ENCODE measurements around the gene IL19. TPM values are rescaled to one million over a fixed set of nuclear protein-coding genes. Genes with fewer than 3 reads are reported as not detected.

IL19 gene
- total and polyA plus RNA-seq, 9 of the 15 experiments (the other 6 are each of a cell fraction or from before 2014, with no cell fraction given) = not detected

- no peak for TF ChIP-seq KAT8 (IDR thresholded peaks at IDR 0.05; ENCODE audit: low read depth)
- no peak for TF ChIP-seq BDP1 (IDR thresholded peaks at IDR 0.05; ENCODE audit: insufficient read depth, insufficient read length)
- TF ChIP-seq E2F1 (CRISPR knock-in tag; IDR thresholded peaks at IDR 0.05) = no peak
- no peak for TF ChIP-seq SRSF7 (optimal IDR thresholded peaks at IDR 0.05; ENCODE audit: low read depth, low read length)
- peak; percentile 73; the same call in 1 of the 2 replicates for TF ChIP-seq ERF (CRISPR knock-in tag; IDR thresholded peaks at IDR 0.05)
- TF ChIP-seq CXXC5 (CRISPR knock-in tag; IDR thresholded peaks at IDR 0.05) = peak; percentile 79
- TF ChIP-seq ZSCAN32 (CRISPR knock-in tag; IDR thresholded peaks at IDR 0.05) = no peak
- no peak for TF ChIP-seq SMAD2 (IDR thresholded peaks at IDR 0.05; ENCODE audit: low read depth, low read length)
- TF ChIP-seq ZNF639 (CRISPR knock-in tag; conservative IDR thresholded peaks at IDR 0.05 in 1 of 2, IDR thresholded peaks at IDR 0.05 in 1 of 2) = peak in 1 of 2 experiments; percentile 84; a peak in 2 of 4 replicates
- TF ChIP-seq MCM3 (IDR thresholded peaks at IDR 0.05) = no peak
- TF ChIP-seq KLF10 (CRISPR knock-in tag; IDR thresholded peaks at IDR 0.05) = no peak
- no peak for TF ChIP-seq USF1 (CRISPR knock-in tag; IDR thresholded peaks at IDR 0.05)
- no peak for TF ChIP-seq RERE (CRISPR knock-in tag; IDR thresholded peaks at IDR 0.05; ENCODE audit: borderline replicate concordance)
- TF ChIP-seq E2F6 (IDR thresholded peaks at IDR 0.05; ENCODE audit: borderline replicate concordance in 1 of 2, extremely low read depth in 1 of 2, insufficient read depth in 1 of 2, insufficient read length in 1 of 2, low read depth in 1 of 2, low read length in 1 of 2, poor library complexity in 1 of 2, severe bottlenecking in 1 of 2) = no peak
- TF ChIP-seq HNRNPUL1 (IDR thresholded peaks at IDR 0.05; ENCODE audit: low read length) = no peak
- TF ChIP-seq ZNF436 (CRISPR knock-in tag; IDR thresholded peaks at IDR 0.05) = no peak
- no peak for TF ChIP-seq RBM34 (IDR thresholded peaks at IDR 0.05; ENCODE audit: borderline replicate concordance, insufficient read depth, low read length)
- no peak for TF ChIP-seq ZNF184 (CRISPR knock-in tag; IDR thresholded peaks at IDR 0.05)
- TF ChIP-seq CBFB (CRISPR knock-in tag; IDR thresholded peaks at IDR 0.05) = peak; percentile 99
These were observed 35.0 kb upstream of the IL19 start (continued) for GRCh38 chr1:206735553-206736031.

Measured in K562 (cell line).